Endothelial cell of umbilical vein (primary cell): Measurements from ENCODE around the gene COPS2. TPM values are rescaled to one million over a fixed set of nuclear protein-coding genes. Genes with fewer than 3 reads are reported as not detected.

ENCODE experiments used
- BruUV-seq: library from RNA; stranded (reverse); fragments of 400-500 nt; replicated peaks from 2 replicates; lab custom pipeline; 2021; lab: Mats Ljungman, UMichigan
- CTCF ChIA-PET: fragments of 300-600, 350-600 bp; sonication (Branson Sonifier 250); formaldehyde crosslinking; loops from one replicate; lab custom pipeline; 2021; ENCODE audit warnings: antibody characterized with exemption, inconsistent platforms; lab: Charles Lee
- POLR2A ChIA-PET: fragments of 300-600, 350-600 bp; sonication (Branson Sonifier 250); formaldehyde crosslinking; loops from one replicate; lab custom pipeline; 2021; ENCODE audit warnings: antibody characterized with exemption, inconsistent platforms; lab: Charles Lee
- DNase-seq: peaks from one replicate; pipeline ENCODE4 v3.0.0-alpha.2; 2011; ENCODE audit warnings: low read depth, low spot score
- FAIRE-seq: peaks from 2 replicates; lab custom pipeline; 2011; peaks lifted over from hg19 to GRCh38; lab: Jason Lieb, UNC
- H2AFZ ChIP-seq: 2 replicates; pipeline ENCODE4 v1.6.0; 2012; ENCODE audit warnings: low read depth, low read length, control low read depth, inconsistent platforms
- H3K27ac ChIP-seq: 2 replicates; pipeline ENCODE4 v1.5.1; 2011; ENCODE audit warnings: low read depth, mild to moderate bottlenecking, control low read depth, low read length, moderate library complexity; ENCODE audit not compliant: insufficient read depth
- H3K27me3 ChIP-seq, 2 experiments: 2 replicates each; pipeline versions ENCODE4 v1.6.0 to v1.6.1; 2011; ENCODE audit warnings: low read length in 2 of 2, mixed read lengths in 1 of 2; ENCODE audit not compliant: control insufficient read depth in 2 of 2, insufficient read depth in 2 of 2
- H3K36me3 ChIP-seq, 2 experiments: 2 replicates in 1 of 2; 3 replicates in 1 of 2; pipeline ENCODE4 v1.5.1; 2011; ENCODE audit warnings: low read length in 2 of 2, mild to moderate bottlenecking in 1 of 2, moderate library complexity in 1 of 2; ENCODE audit not compliant: control insufficient read depth in 2 of 2, insufficient read depth in 2 of 2; ENCODE audit errors: extremely low read depth in 1 of 2
- H3K4me1 ChIP-seq: 3 replicates; pipeline ENCODE4 v1.5.1; 2011; ENCODE audit warnings: mild to moderate bottlenecking, low read length; ENCODE audit not compliant: control insufficient read depth, insufficient read depth; ENCODE audit errors: extremely low read depth
- H3K4me2 ChIP-seq: 2 replicates; pipeline ENCODE4 v1.6.1; 2011; ENCODE audit warnings: low read length, control low read depth, mixed read lengths; ENCODE audit not compliant: insufficient read depth
- H3K4me3 ChIP-seq, 3 experiments: fragments of 200-600 bp in 1 of 3; sonication (generic), shearing (Covaris generic) in 1 of 3; replicated peaks in 1 of 3; 2 replicates each; pipeline ENCODE4 v1.5.1; 2011 to 2016; ENCODE audit warnings: control low read depth in 3 of 3, low read length in 3 of 3, mild to moderate bottlenecking in 2 of 3, inconsistent platforms in 1 of 3, low read depth in 1 of 3, moderate library complexity in 1 of 3; ENCODE audit not compliant: insufficient read depth in 1 of 3
- H3K79me2 ChIP-seq: 2 replicates; pipeline ENCODE4 v1.6.0; 2012; ENCODE audit warnings: low read length, inconsistent platforms; ENCODE audit not compliant: control insufficient read depth, insufficient read depth
- H3K9ac ChIP-seq: replicated peaks from 2 replicates; pipeline ENCODE3; 2011; ENCODE audit warnings: low read length, control low read depth; ENCODE audit not compliant: insufficient read depth; ENCODE audit errors: extremely low read depth
- H3K9me1 ChIP-seq: replicated peaks from 3 replicates; pipeline ENCODE4 v1.6.0; 2011; ENCODE audit warnings: mild to moderate bottlenecking, low read length; ENCODE audit not compliant: control insufficient read depth, insufficient read depth; ENCODE audit errors: extremely low read depth
- H3K9me3 ChIP-seq: replicated peaks from 2 replicates; pipeline ENCODE4 v1.5.1; 2012; ENCODE audit warnings: low read length, inconsistent platforms; ENCODE audit not compliant: control insufficient read depth, insufficient read depth
- H4K20me1 ChIP-seq: replicated peaks from 2 replicates; pipeline ENCODE3; 2011; ENCODE audit warnings: mild to moderate bottlenecking, low read length; ENCODE audit not compliant: control insufficient read depth, insufficient read depth; ENCODE audit errors: extremely low read depth
- CTCF ChIP-seq, 2 donors: IDR thresholded peaks; 1 replicate in 1 of 2; 2 replicates in 1 of 2; pipeline ENCODE4 v1.5.1; 2011; ENCODE audit warnings: low read length in 2 of 2, mild to moderate bottlenecking in 2 of 2, moderate library complexity in 2 of 2, control low read depth in 1 of 2, inconsistent platforms in 1 of 2, low read depth in 1 of 2; ENCODE audit not compliant: insufficient read depth in 1 of 2; ENCODE audit errors: extremely low read depth in 1 of 2
- EZH2 ChIP-seq: IDR thresholded peaks from 2 replicates; pipeline ENCODE4 v1.6.1; 2012; ENCODE audit warnings: borderline replicate concordance, low read depth, mild to moderate bottlenecking, moderate library complexity, low read length, inconsistent platforms; ENCODE audit not compliant: severe bottlenecking
- FOS ChIP-seq: IDR thresholded peaks from 2 replicates; pipeline ENCODE4 v1.6.1; 2011; ENCODE audit warnings: mild to moderate bottlenecking, low read length, moderate library complexity, borderline replicate concordance; ENCODE audit not compliant: insufficient read depth
- GATA2 ChIP-seq: IDR thresholded peaks from 2 replicates; pipeline ENCODE4 v1.7.0; 2011; ENCODE audit warnings: low read depth, mild to moderate bottlenecking, moderate library complexity, mixed read lengths, low read length; ENCODE audit not compliant: insufficient read length, insufficient read depth
- JUN ChIP-seq: IDR thresholded peaks from 2 replicates; pipeline ENCODE4 v1.6.1; 2011; ENCODE audit warnings: borderline replicate concordance, low read depth; ENCODE audit not compliant: insufficient read length, insufficient read depth
- MAX ChIP-seq: IDR thresholded peaks from 2 replicates; pipeline ENCODE4 v1.6.1; 2011; ENCODE audit not compliant: insufficient read depth, insufficient read length
- MYC ChIP-seq: IDR thresholded peaks from one replicate; pipeline ENCODE4 v1.6.1; 2011; ENCODE audit warnings: mild to moderate bottlenecking, low read depth, low read length
- POLR2A ChIP-seq: IDR thresholded peaks from 2 replicates; pipeline ENCODE4 v1.6.1; 2012; ENCODE audit warnings: low read depth, mild to moderate bottlenecking, control low read depth, low read length
- POLR2AphosphoS5 ChIP-seq: IDR thresholded peaks from 2 replicates; pipeline ENCODE4 v1.6.1; 2012; ENCODE audit warnings: low read depth, mild to moderate bottlenecking, control low read depth, low read length, moderate library complexity; ENCODE audit not compliant: insufficient read depth
- dilution Hi-C: fragments of 300-500 bp; cut with MboI; formaldehyde crosslinking; loops from one replicate; pipeline ENCODE4 v1.15.0; 2019; ENCODE audit warnings: low sequenced_read_pairs; ENCODE audit not compliant: extremely low pct_ligation_motif_present
- intact Hi-C: fragments of 100-400 bp; cut with micrococcal nuclease; formaldehyde crosslinking; loops from one replicate; pipeline ENCODE4 v1.10.0; 2022
- polyA plus RNA-seq, 4 experiments: library from polyadenylated mRNA; depleted of rRNA in 3 of 4; stranded (reverse) in 3 of 4; unstranded in 1 of 4; fragments of >200 nt; gene quantifications; 2 replicates each; pipeline versions ENCODE4 v1.2.1 to v1.2.3, GENCODE V29; 2011 to 2012; ENCODE audit warnings: missing spikeins in 1 of 4
- total RNA-seq: library from RNA; stranded (reverse); gene quantifications from 2 replicates; pipeline ENCODE4 v1.2.3, GENCODE V29; 2021

COPS2 gene
- total and polyA plus RNA-seq, 2 donors (not counting 3 experiments of a cell fraction or from before 2014, with no cell fraction given): 20.2 to 79.3 TPM

- DNase-seq (peak; percentile 81), FAIRE-seq (peak; percentile 65)
- Histone ChIP-seq H3K4me2 (peak overlapping the region; percentile 86), H3K27ac (peak overlapping the region; percentile 97), H3K27me3 (no peaks in the 10 kb centered on the region), H3K9me1 (no peaks in the 10 kb centered on the region), H3K9me3 (no peaks in the 10 kb centered on the region), H4K20me1 (no peaks in the 10 kb centered on the region), H3K36me3 (peaks cover 0 to 15% of the 10 kb centered on the region in 2 experiments), H2AFZ (no peak overlapping the region), H3K9ac (peak overlapping the region; percentile 74), H3K4me1 (peaks cover 50% of the 10 kb centered on the region), H3K79me2 (peaks cover 8% of the 10 kb centered on the region), H3K4me3 (peak overlapping the region in 1 of 3 experiments; percentile 17)
- intact Hi-C loops (loop anchor here (1.0 to 5.0 kb wide), 2 partner anchors 19 to 569 kb away; partner anchors contain the start of gene COPS2), dilution Hi-C loops (no loop called here)
- BruUV-seq: no TSS peak
- ChIA-PET POLR2A (no interaction called here), CTCF (interaction anchor here (1.3 to 3.1 kb wide), 2 partner anchors 10 to 13 kb away, joined by 3 to 39 read pairs; no protein-coding TSS in a partner anchor)
- no peak for TF ChIP-seq POLR2A
- TF ChIP-seq EZH2: no peak
- peak; percentile 85 for TF ChIP-seq JUN
- no peak for TF ChIP-seq MYC
- TF ChIP-seq FOS: peak; percentile 79
- TF ChIP-seq MAX: no peak
- TF ChIP-seq CTCF (IDR thresholded peaks at IDR 0.05; ENCODE audit: extremely low read depth in 1 of 2, insufficient read depth in 1 of 2, low read depth in 1 of 2, low read length in 2 of 2): no peak
- TF ChIP-seq POLR2AphosphoS5: no peak
- peak; percentile 67 for TF ChIP-seq GATA2
Measured at GRCh38 chr15:49135911-49136310, 19.5 kb downstream of the COPS2 start.
